SH-SY5Y (cell line): ENCODE measurements around the gene NOM1.

Source experiments
- GATA2 ChIP-seq: IDR thresholded peaks from 2 replicates; pipeline ENCODE4 v1.6.1; 2011; ENCODE audit warnings: mild to moderate bottlenecking, low read depth, low read length
- GATA3 ChIP-seq: IDR thresholded peaks from 2 replicates; pipeline ENCODE4 v1.6.1; 2011; ENCODE audit warnings: low read depth, mild to moderate bottlenecking, low read length, moderate library complexity

DNA sequence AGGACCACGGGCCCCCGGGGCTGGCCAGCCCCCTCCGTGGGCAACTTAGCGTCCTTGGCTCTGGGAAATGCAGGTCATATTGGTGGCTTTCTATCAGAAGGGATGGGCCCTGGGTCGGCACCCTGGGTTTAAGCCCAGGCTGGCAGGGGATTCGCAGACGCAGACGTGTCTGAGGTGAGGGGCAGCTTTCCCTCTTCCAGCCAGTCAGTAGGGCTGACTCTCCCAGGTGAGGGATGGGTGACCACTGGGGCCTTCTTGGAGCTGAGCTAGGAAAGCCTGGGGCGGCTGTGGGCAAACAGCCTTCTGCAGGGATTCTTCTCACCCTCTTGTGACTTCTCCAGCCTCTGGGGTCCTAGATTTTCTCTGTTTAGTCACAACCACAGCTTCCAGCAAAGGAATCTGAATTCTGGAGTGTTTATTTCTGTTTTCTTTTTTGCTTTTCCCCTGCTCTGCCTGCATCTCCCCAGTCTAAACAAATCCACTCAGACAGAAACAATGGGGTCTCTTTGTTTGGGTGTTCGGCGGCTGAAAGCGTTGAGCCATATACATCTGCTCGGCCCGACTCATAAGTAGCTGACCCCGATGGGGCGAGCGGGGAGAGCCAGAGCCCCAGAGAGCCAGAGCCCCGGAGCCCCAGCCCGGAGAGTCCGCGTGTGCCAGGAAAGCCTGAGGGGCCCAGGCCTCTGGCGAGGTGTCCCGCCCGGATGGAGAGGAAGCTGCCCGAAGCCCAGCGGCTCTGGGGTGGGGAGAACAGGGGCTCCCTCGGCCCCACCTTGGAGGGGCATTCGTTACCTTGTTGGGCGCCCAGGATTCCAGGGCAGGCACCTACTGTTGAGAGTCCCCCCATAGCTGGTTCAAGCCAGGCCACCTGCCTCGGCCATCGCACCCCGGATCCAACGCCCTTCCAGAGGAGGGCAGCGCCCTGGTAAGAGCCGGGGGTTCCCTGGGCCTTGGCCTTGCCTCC is 59.0 kb downstream of the NOM1 start:
- TF ChIP-seq GATA3 (no peak), GATA2 (no peak)
